Activated CD8-positive, alpha-beta memory T cell treated with anti-CD3 and anti-CD28 coated beads for 36 hours (primary cell): ENCODE results near the gene JMJD1C. TPM values are rescaled to one million over a fixed set of nuclear protein-coding genes. Genes with fewer than 3 reads are reported as not detected.

ENCODE experiments used
- CTCF ChIA-PET: fragments of 350-600 bp; sonication (Branson Sonifier 250); formaldehyde crosslinking; loops from one replicate; lab custom pipeline; 2021; ENCODE audit warnings: antibody characterized with exemption; lab: Charles Lee
- POLR2A ChIA-PET: fragments of 350-600 bp; sonication (Branson Sonifier 250); formaldehyde crosslinking; loops from one replicate; lab custom pipeline; 2021; ENCODE audit warnings: antibody characterized with exemption; lab: Charles Lee
- total RNA-seq, 2 experiments: library from RNA; stranded (reverse); gene quantifications; one replicate each; pipeline ENCODE4 v1.2.3, GENCODE V29; 2021

JMJD1C gene
- total RNA-seq, 2 experiments from 2014 or later: 41.1 to 43.2 TPM

DNA sequence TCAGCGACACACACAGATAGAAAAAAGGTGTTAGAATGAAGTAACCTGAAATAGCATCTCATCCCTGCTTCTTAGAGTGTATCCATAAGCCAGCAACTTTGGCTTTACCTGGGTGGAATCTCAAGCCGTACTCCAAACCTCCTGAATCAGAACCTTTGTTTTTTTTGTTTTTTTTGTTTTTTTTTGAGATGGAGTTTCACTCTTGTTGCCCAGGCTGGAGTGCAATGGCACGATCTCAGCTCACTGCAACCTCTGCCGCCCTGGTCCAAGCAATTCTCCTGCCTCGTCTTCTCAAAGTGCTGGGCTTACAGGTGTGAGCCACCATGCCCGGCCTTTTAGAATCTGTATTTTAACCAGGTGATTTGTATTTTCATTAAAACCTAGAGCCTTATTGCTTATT, 323.6 kb downstream of the JMJD1C start:
- ChIA-PET POLR2A (no interaction called here), CTCF (interaction anchor here (0.7 to 1.5 kb wide), 2 partner anchors 16 to 49 kb away, joined by 3 read pairs; no protein-coding TSS in a partner anchor)

DNA sequence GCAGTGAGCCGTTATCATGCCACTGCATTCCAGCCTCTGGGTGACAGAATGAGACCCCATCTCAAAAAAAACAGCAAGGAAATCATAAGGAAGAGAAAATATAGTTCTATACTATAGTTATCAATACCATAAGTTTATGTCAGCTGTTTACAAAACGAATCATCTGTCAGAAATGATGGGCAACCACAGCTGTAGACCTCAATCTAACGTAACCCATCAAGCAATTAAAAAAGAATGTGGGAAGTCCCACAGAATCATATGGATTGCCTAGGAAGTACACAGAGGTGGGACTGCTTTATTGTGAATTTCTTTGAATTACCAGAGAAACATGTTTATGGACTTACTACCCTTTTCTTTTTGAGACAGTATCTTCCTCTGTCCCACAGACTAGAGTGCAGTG, 325.7 kb downstream of the JMJD1C start:
- ChIA-PET POLR2A (no interaction called here), CTCF (interaction anchor here (1.4 kb wide), 1 partner anchor 529 kb away, joined by 3 read pairs; no protein-coding TSS in a partner anchor)

DNA sequence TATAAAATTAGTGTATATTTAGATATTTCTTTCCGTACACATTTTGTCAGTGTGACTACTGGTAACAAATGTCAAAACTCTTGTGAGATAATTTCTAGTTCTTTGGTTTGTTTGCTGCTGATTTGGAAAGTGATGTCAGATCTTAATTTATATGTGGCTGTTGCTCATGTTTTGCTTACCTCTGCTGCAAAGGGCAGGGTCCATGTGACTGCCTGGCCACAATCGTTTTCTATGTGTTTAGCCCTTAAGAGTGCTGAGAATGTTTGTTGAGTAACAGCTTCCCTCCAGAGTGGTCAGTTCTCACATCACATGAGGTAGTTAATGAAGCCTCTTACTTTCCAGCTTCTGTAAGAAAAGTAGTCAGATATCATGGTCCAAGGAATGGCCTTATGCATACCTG, 328.5 kb downstream of the JMJD1C start:
- CTCF ChIA-PET: interaction anchor here (1.4 to 1.7 kb wide), 2 partner anchors 21 to 319 kb away, joined by 4 to 6 read pairs; no protein-coding TSS in a partner anchor
- POLR2A ChIA-PET: no interaction called here

DNA sequence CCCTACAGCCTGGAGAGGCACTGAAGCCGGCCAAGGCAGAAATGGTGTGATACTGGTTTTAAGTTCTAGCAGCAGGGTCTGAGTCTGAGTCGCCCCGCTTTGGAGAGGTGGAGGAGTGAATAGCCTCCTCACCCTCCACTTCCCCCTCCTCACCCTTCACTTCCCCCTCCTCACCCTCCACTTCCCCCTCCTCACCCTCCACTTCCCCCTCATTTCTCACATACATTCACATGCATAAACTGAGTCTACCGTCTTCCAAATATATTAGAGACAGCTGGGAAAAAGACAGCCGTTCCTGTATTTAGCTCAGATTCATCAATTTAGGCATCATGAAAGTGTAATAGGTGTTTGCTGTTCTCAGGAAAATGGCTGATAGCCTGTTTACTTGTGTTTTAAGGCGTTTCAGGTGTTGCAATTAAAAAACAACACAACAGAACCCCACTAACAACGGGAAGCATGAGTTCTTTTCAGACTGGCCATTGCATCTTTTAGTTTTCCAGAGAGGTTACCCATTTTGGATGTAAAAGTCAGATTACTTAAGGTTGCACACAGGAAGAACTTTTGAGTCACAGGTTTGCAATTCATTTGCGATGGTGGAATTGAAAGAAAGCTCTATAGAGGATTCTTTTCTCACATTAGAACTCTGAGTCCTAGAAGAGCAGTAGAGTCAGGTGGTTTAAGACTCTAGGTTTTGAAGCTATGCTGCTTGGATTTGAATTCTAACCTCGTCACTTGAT, 331.8 kb downstream of the JMJD1C start:
- POLR2A ChIA-PET: interaction anchor here (0.6 to 1.2 kb wide), 7 partner anchors 12 to 1382 kb away, joined by 3 to 5 read pairs (median 3); partner anchors contain the start of gene EGR2
- CTCF ChIA-PET: interaction anchor here (0.9 to 1.6 kb wide), 5 partner anchors 19 to 578 kb away, joined by 3 to 5 read pairs (median 3); no protein-coding TSS in a partner anchor

DNA sequence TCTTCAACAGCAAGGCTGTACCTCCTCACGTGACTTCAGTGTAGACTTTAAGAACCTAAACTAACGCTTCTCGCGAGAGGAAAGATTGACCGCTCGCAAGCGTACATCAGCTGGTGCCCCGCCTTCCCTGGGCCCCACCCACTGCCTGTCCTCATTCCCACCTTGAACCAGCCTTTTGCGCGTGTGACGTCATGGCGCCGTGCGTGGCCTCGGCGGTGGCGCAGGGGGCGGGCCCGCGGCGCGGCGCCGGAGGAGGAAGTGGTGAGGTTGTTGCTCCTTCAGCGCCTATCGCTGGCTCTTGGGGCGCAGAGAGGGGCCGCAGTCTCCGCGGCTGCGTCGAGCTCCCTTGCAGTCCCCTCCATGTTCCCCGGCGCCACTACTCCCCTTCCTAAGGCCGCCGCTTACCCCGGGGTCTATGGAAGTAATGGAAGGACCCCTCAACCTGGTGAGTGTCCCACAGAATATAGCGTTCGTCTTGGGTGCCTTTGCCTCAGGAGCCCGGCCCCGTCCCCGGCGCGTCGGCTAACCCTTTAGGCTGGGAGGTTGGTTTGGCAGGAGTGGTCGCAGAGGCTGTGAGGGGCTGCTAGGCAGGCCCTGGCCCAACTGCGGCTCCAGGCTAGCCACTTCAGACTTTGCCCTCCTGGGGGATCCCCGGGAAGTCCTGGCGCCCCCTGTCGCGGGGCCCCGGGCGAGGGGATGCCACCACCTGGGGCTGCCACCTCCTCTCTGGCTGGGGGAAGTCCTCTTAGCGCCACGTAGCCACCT, 332.5 kb downstream of the JMJD1C start, which contains the start of gene NRBF2:
Gene NRBF2 (plus strand): TSS at position 273 of the 765 bp plus-strand sequence. CDS start 143 bp downstream, at position 416.
- POLR2A ChIA-PET: interaction anchor here (0.8 to 1.2 kb wide), 4 partner anchors 34 to 519 kb away, joined by 3 to 5 read pairs (median 4); partner anchors contain the start of gene EGR2

DNA sequence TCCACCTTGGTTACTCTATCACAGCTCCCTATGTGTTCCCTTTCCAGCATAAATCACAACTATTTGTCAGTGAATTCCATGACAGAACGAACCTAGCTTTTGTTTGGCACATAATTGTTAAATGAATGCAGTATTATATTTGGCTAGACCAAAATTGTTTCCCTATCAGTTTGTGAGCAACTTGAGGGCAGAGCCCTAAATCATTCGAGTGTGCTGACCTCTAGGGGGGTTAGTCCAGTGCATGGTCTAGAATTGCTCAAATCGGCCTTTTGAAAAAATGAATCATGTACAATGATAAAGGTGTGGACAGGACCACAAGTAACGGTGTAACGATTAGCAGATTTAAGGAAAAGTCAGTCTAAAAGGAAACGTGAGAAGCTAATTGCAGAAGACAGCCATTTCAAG, 333.1 kb downstream of the JMJD1C start:
- ChIA-PET POLR2A (interaction anchor here (0.8 to 1.2 kb wide), 4 partner anchors 35 to 518 kb away, joined by 3 to 5 read pairs (median 4); partner anchors contain the start of gene EGR2), CTCF (interaction anchor here (1.2 to 1.6 kb wide), 3 partner anchors 34 to 539 kb away, joined by 3 to 6 read pairs (median 3); no protein-coding TSS in a partner anchor)

More for the DNA sequence above, 332.5 kb downstream of the JMJD1C start, which contains the start of gene NRBF2:
- CTCF ChIA-PET: interaction anchor here (1.2 to 1.6 kb wide), 3 partner anchors 34 to 539 kb away, joined by 3 to 6 read pairs (median 3); no protein-coding TSS in a partner anchor

DNA sequence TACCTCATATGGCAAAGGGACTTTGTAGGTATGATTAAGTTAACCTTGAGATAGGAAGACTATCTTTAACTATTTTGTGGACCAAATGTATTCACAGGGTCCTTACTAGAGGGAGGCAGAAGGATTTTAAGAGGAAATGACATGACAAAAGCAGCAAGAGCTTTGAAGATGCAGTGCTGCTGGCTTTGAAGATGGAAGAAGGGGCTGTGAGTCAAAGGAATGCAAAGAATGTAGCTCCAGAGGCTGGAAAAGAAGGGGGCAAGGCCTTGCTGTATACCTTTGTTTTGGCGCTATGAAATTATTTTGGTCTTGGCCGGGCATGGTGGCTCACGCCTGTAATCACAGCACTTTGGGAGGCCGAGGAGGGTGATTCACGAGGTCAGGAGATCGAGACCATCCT, 335.9 kb downstream of the JMJD1C start:
- CTCF ChIA-PET: interaction anchor here (0.7 kb wide), 1 partner anchor 27 kb away, joined by 3 read pairs; no protein-coding TSS in a partner anchor
- POLR2A ChIA-PET: no interaction called here

DNA sequence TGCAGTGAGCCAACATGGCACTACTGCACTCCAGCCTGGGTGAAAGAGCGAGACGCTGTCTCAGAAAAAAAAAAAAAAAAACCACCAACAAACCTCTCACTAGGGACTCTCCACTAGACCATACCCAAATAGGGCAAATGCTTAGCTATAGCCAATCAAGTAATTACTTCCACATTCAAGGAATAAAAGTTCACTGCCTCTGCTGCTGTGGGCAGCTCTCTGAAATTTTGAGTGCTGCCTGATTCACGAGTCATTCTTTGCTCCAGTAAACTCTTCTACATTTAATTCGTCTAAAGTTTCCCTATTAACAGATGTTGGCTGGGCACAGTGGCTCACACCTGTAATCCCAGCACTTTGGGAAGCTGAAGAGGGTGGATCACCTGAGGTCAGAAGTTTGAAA, 337.3 kb downstream of the JMJD1C start:
- CTCF ChIA-PET: no interaction called here
- POLR2A ChIA-PET: interaction anchor here (0.7 kb wide), 1 partner anchor 313 kb away, joined by 3 read pairs; no protein-coding TSS in a partner anchor

DNA sequence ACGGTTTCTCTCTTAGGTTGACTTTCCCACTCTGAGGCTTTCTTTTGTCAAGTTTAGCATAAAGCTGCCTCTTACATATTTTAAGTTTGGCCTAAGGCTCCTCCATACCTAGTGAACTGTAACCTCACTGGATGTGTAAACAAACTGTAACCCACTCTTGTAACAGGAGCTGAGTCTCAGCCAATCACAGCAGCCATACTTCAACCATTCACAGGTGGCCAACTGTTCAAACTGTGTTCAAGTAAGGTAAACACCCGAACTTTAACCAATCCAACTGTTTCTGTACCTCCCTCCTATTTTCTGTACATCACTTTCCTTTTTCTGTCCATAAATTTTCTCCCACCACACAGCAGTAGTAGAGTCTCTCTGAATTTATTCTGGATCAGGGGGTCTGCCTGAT, 340.3 kb downstream of the JMJD1C start:
- ChIA-PET CTCF (no interaction called here), POLR2A (no interaction called here)

DNA sequence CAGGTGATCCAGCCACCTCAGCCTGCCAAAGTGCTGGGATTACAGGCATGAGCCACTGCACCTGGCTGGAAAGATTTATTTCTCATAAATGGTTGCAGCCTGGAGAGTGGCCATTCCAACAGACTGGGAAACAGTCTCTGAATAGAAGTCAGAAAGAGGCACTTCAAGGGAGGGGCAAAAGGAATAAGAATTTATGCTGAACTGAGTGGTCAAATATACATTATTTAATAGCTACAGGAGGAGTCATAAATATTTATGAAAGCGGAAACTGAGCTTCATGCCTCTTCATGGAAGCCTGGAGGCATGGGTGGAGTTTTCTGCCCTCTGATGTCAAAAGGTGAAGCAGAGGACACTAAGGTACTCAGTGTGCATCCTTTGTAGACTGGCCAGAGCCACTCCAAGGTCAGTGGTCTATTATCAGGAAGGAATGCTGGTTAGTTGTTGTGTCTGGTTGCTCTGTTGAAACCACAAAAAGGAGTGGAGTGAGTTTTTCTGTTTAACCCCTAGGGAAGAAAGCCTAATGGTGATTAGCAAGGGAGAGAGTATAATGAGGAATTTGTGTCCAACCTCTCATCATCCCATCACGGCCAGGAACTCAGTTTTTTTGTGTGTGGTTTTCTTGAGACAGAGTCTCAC, 341.9 kb downstream of the JMJD1C start:
- CTCF ChIA-PET: interaction anchor here (0.7 kb wide), 1 partner anchor 22 kb away, joined by 4 read pairs; no protein-coding TSS in a partner anchor
- POLR2A ChIA-PET: no interaction called here

DNA sequence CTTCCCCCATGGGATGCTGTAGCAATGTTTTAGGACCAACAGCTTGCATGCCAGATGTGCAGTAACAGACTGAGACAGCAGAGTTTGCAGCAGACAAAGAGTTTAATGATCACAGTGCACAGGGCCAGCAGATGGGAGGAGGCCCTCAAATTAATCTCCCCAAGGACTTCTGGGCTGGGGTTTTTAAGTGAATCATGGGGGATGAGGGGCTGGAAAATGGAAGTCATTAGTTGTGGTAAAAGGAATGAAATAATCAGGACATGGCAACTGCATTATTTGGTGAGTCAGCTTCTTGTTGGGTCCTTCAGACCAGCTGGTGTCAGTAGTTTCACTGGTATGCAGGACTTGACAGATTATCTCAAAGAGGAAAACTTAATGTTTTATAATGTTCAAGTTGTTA, 345.2 kb downstream of the JMJD1C start:
- POLR2A ChIA-PET: no interaction called here
- CTCF ChIA-PET: no interaction called here

DNA sequence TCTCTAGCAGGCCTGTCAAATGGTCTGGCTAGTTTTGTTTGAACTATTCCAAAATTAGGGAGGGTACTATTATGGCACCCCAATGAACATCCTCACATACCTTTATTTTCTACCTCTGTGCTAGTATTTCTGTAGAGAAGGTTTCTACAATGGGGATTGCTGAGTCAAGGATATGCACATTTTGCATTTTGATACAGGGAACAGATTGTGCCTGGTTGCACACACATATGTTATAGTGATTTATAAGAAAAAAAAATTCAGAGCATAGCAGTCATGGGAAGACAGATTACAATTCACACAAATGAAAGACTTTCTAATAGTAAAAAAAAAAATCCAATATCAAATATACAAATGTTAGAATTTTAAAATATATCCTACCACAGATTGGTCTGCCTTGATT, 346.7 kb downstream of the JMJD1C start:
- ChIA-PET CTCF (no interaction called here), POLR2A (no interaction called here)

Other genes with a start within 250 kb of the JMJD1C start
- 10 to 100 TPM; 24.3 to 24.6 TPM for gene REEP3, start 55.4 kb upstream of the JMJD1C start, total RNA-seq